Keratinocyte (primary cell): ENCODE measurements around the gene KRTAP4-9.

Experiments
- EZH2 ChIP-seq: IDR thresholded peaks from one replicate; pipeline ENCODE4 v1.6.1; 2012; ENCODE audit warnings: inconsistent platforms, mild to moderate bottlenecking, low read length, moderate library complexity
- TF ChIP-seq, protein P1 (sequence below), 3 experiments: IDR thresholded peaks in 1 of 3; conservative IDR thresholded peaks in 1 of 3; optimal IDR thresholded peaks in 1 of 3; 2 replicates in 2 of 3; 3 replicates in 1 of 3; pipeline versions ENCODE3 to v1.5.1; 2011; ENCODE audit warnings: low read length in 3 of 3, mild to moderate bottlenecking in 3 of 3, moderate library complexity in 2 of 3, control low read depth in 1 of 3, inconsistent platforms in 1 of 3; ENCODE audit not compliant: insufficient read depth in 2 of 3; ENCODE audit errors: extremely low read depth in 1 of 3

DNA sequence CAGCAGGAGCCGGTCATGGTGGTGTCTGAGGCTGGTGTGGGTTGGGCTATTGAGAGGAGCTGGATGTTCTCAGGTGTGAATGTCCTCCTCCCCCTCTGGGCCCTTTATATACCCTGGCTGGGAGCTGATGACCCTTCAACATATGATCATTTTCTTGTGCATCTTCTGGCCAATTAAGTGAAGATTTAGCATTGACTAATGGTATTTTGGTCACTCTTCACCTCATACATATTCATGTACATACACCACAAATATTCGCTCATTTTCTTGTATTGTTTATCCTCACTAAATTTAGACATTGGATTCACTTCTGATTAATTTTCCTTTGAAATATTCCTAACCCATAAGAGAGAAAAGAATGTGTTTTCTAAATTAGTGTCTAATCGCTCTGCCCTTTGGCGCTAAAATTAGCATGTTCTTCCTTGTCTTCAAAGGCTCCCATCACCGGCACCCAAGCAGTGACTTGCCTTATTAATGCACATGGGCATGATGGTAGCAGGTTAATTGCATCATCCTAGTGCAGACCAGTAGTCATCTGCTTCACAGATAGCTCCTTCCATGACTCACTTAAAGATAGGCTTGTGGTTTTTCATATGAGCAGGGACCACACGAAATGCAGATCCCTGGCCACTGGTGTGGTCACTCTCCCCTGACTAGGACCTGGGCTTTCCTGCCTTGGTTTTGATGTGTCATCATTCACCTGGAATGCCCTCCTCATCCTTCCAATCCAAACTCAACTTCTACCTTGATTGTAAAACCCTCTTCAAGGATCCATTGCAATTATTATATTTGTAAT is 39.2 kb upstream of the KRTAP4-9 start, which contains the start of gene KRTAP2-4:
- TF ChIP-seq, protein P1, sequence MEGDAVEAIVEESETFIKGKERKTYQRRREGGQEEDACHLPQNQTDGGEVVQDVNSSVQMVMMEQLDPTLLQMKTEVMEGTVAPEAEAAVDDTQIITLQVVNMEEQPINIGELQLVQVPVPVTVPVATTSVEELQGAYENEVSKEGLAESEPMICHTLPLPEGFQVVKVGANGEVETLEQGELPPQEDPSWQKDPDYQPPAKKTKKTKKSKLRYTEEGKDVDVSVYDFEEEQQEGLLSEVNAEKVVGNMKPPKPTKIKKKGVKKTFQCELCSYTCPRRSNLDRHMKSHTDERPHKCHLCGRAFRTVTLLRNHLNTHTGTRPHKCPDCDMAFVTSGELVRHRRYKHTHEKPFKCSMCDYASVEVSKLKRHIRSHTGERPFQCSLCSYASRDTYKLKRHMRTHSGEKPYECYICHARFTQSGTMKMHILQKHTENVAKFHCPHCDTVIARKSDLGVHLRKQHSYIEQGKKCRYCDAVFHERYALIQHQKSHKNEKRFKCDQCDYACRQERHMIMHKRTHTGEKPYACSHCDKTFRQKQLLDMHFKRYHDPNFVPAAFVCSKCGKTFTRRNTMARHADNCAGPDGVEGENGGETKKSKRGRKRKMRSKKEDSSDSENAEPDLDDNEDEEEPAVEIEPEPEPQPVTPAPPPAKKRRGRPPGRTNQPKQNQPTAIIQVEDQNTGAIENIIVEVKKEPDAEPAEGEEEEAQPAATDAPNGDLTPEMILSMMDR (optimal IDR thresholded peaks at IDR 0.05 in 1 of 3, IDR thresholded peaks at IDR 0.05 in 1 of 3, conservative IDR thresholded peaks at IDR 0.05 in 1 of 3; ENCODE audit: extremely low read depth in 1 of 3, insufficient read depth in 2 of 3, low read length in 3 of 3) = no peak
- no peak for TF ChIP-seq EZH2
